Measurements from ENCODE around the gene ZNF831. TPM values are rescaled to one million over a fixed set of nuclear protein-coding genes. Genes with fewer than 3 reads are reported as not detected.

ZNF831 gene
- polyA plus RNA-seq, 1 experiment = not detected

- H3K36me3 ChIP-seq (ENCODE audit: control insufficient read depth, insufficient read depth, low read length) = no peaks in the 10 kb centered on the region
- H3K27me3 ChIP-seq (ENCODE audit: control insufficient read depth, insufficient read depth, low read length) = no peaks in the 10 kb centered on the region; the same call in 1 of the 2 replicates
- CTCF ChIA-PET = interaction anchor here (0.6 to 1.7 kb wide), 2 partner anchors 12 to 251 kb away, joined by 3 to 4 read pairs; no protein-coding TSS in a partner anchor
- DNase-seq (ENCODE audit: low read depth) = no peak
- POLR2A ChIA-PET = no interaction called here
- H3K4me3 ChIP-seq (ENCODE audit: low read depth, low read length) = no peak overlapping the region
- no peak for TF ChIP-seq CTCF (IDR thresholded peaks at IDR 0.05; ENCODE audit: insufficient read depth, low read depth, low read length)
Measured at GRCh38 chr20:59121714-59122565, 41.7 kb upstream of the ZNF831 start.

GRCh38 chr20:59122566-59122919 is 41.1 kb upstream of the ZNF831 start:
- ChIA-PET POLR2A (no interaction called here), CTCF (interaction anchor here (0.6 to 1.7 kb wide), 2 partner anchors 11 to 252 kb away, joined by 3 to 4 read pairs; no protein-coding TSS in a partner anchor)
- no peak overlapping the region for H3K4me3 ChIP-seq (ENCODE audit: low read depth, low read length)
- H3K36me3 ChIP-seq (ENCODE audit: control insufficient read depth, insufficient read depth, low read length) = no peaks in the 10 kb centered on the region
- TF ChIP-seq CTCF (IDR thresholded peaks at IDR 0.05; ENCODE audit: insufficient read depth, low read depth, low read length) = no peak
- H3K27me3 ChIP-seq (ENCODE audit: control insufficient read depth, insufficient read depth, low read length) = no peaks in the 10 kb centered on the region; the same call in 1 of the 2 replicates
- DNase-seq (ENCODE audit: low read depth) = no peak

GRCh38 chr20:59123011-59123677 is 40.5 kb upstream of the ZNF831 start:
- ChIA-PET CTCF (interaction anchor here (0.6 kb wide), 1 partner anchor 11 kb away, joined by 3 read pairs; no protein-coding TSS in a partner anchor), POLR2A (no interaction called here)
- Histone ChIP-seq H3K4me3 (ENCODE audit: low read depth, low read length) (no peak overlapping the region), H3K36me3 (ENCODE audit: control insufficient read depth, insufficient read depth, low read length) (no peaks in the 10 kb centered on the region), H3K27me3 (ENCODE audit: control insufficient read depth, insufficient read depth, low read length) (no peaks in the 10 kb centered on the region)
- TF ChIP-seq CTCF (IDR thresholded peaks at IDR 0.05; ENCODE audit: insufficient read depth, low read depth, low read length) = no peak
- no peak for DNase-seq (ENCODE audit: low read depth)

- Histone ChIP-seq H3K27me3 (ENCODE audit: control insufficient read depth, insufficient read depth, low read length) (no peaks in the 10 kb centered on the region), H3K36me3 (ENCODE audit: control insufficient read depth, insufficient read depth, low read length) (no peaks in the 10 kb centered on the region), H3K4me3 (ENCODE audit: low read depth, low read length) (no peak overlapping the region)
- DNase-seq (ENCODE audit: low read depth) = no peak
- CTCF ChIA-PET = no interaction called here
- TF ChIP-seq CTCF (IDR thresholded peaks at IDR 0.05; ENCODE audit: insufficient read depth, low read depth, low read length) = no peak
- POLR2A ChIA-PET = no interaction called here
Measured at GRCh38 chr20:59123678-59124255, 39.9 kb upstream of the ZNF831 start.

Measured in BJ (cell line).